PC-3 (cell line): ENCODE data around the gene PRDM1. TPM values are rescaled to one million over a fixed set of nuclear protein-coding genes. Genes with fewer than 3 reads are reported as not detected.

Source experiments
- ATAC-seq: fragments of 200-7000 bp; cut with Tn5 transposase; 2 replicates; pipeline ENCODE4 v1.9.1; 2020; ENCODE audit warnings: mild to moderate bottlenecking, moderate library complexity
- BruUV-seq: library from RNA; stranded (reverse); fragments of 400-500 nt; replicated peaks from 2 replicates; lab custom pipeline; 2021; lab: Mats Ljungman, UMichigan
- CTCF ChIA-PET: fragments of 300-600 bp; sonication (Branson Sonifier 250); formaldehyde crosslinking; loops from one replicate; lab custom pipeline; 2022; ENCODE audit warnings: antibody characterized with exemption; lab: Charles Lee
- POLR2A ChIA-PET: fragments of 300-600 bp; sonication (Branson Sonifier 250); formaldehyde crosslinking; loops from one replicate; lab custom pipeline; 2022; ENCODE audit warnings: antibody characterized with exemption; ENCODE audit not compliant: unreplicated experiment; lab: Charles Lee
- DNase-seq: peaks from one replicate; pipeline ENCODE4 v3.0.0-alpha.2; 2015
- H2AFZ ChIP-seq: fragments of 300-600 bp; sonication (generic); 2 replicates; pipeline ENCODE4 v1.6.0; 2016; ENCODE audit warnings: antibody characterized with exemption, low read length
- H3F3A ChIP-seq: fragments of 300-600 bp; sonication (generic); one replicate; pipeline ENCODE4 v1.6.0; 2017; ENCODE audit warnings: antibody characterized with exemption, low read length, control low read depth, mild to moderate bottlenecking; ENCODE audit not compliant: unreplicated experiment
- H3K27ac ChIP-seq: fragments of 300-600 bp; sonication (generic); 2 replicates; pipeline ENCODE4 v1.5.1; 2016; ENCODE audit warnings: mild to moderate bottlenecking, low read length
- H3K27me3 ChIP-seq: fragments of 300-600 bp; sonication (generic); 2 replicates; pipeline ENCODE4 v1.6.1; 2016; ENCODE audit warnings: low read length, mixed read lengths
- H3K36me3 ChIP-seq: fragments of 300-600 bp; sonication (generic); 2 replicates; pipeline ENCODE4 v1.6.1; 2016; ENCODE audit warnings: low read depth, mixed run types, low read length, mixed read lengths
- H3K4me1 ChIP-seq: fragments of 300-600 bp; sonication (generic); 2 replicates; pipeline ENCODE4 v1.5.1; 2016; ENCODE audit warnings: low read length; ENCODE audit not compliant: insufficient read depth
- H3K4me2 ChIP-seq: fragments of 300-600 bp; sonication (generic); 2 replicates; pipeline ENCODE4 v1.6.0; 2016; ENCODE audit warnings: low read length
- H3K4me3 ChIP-seq: fragments of 300-600 bp; sonication (generic); 2 replicates; pipeline ENCODE4 v1.5.1; 2016; ENCODE audit warnings: mild to moderate bottlenecking, low read length, mixed read lengths
- H3K79me2 ChIP-seq: fragments of 300-600 bp; sonication (generic); 2 replicates; pipeline ENCODE4 v1.6.1; 2017; ENCODE audit warnings: low read length, mixed read lengths
- H3K9ac ChIP-seq: fragments of 300-600 bp; sonication (generic); 2 replicates; pipeline ENCODE4 v1.6.0; 2016; ENCODE audit warnings: mild to moderate bottlenecking, low read length
- H3K9me2 ChIP-seq: fragments of 300-600 bp; sonication (generic); replicated peaks from 2 replicates; pipeline ENCODE4 v1.6.1; 2016; ENCODE audit warnings: mixed run types, low read length, mixed read lengths
- H3K9me3 ChIP-seq: fragments of 300-600 bp; sonication (generic); 2 replicates; pipeline ENCODE4 v1.6.1; 2016; ENCODE audit warnings: low read length, mixed read lengths
- H4K20me1 ChIP-seq: fragments of 300-600 bp; sonication (generic); 2 replicates; pipeline ENCODE4 v1.6.1; 2016; ENCODE audit warnings: low read length, mixed read lengths
- CTCF ChIP-seq: fragments of 300-600 bp; sonication (generic); conservative IDR thresholded peaks from 2 replicates; pipeline ENCODE4 v1.5.1; 2017; ENCODE audit warnings: antibody characterized with exemption, low read depth, mild to moderate bottlenecking, low read length
- EZH2 ChIP-seq: fragments of 300-600 bp; sonication (generic); IDR thresholded peaks from one replicate; pipeline ENCODE4 v1.6.1; 2017; ENCODE audit warnings: antibody characterized with exemption, mild to moderate bottlenecking, low read length; ENCODE audit not compliant: unreplicated experiment
- EZH2phosphoT487 ChIP-seq: fragments of 300-600 bp; sonication (generic); IDR thresholded peaks from 2 replicates; pipeline ENCODE4 v1.6.1; 2018; ENCODE audit warnings: mild to moderate bottlenecking, antibody characterized with exemption, low read length, borderline replicate concordance
- intact Hi-C: fragments of 100-400 bp; cut with micrococcal nuclease; formaldehyde crosslinking; loops from 2 replicates; pipeline ENCODE4 v1.9.0; 2023
- total RNA-seq: library from RNA; depleted of rRNA; stranded (reverse); fragments of >200 nt; gene quantifications from 2 replicates; pipeline ENCODE4 v1.2.3, GENCODE V29; 2014

PRDM1 gene
- total RNA-seq, 1 experiment from 2014 or later, result 2.0 TPM

GRCh38 chr6:106134087-106134770 is 48.1 kb downstream of the PRDM1 start:
- ATAC-seq (peak; percentile 45), DNase-seq (peak; percentile 45)
- Histone ChIP-seq H4K20me1 (no peaks in the 10 kb centered on the region), H3K9me3 (no peaks in the 10 kb centered on the region), H3K4me2 (peak overlapping the region; percentile 77), H3K27me3 (no peaks in the 10 kb centered on the region), H3F3A (no peaks in the 10 kb centered on the region), H3K36me3 (no peaks in the 10 kb centered on the region), H3K79me2 (no peaks in the 10 kb centered on the region), H3K9me2 (no peaks in the 10 kb centered on the region), H2AFZ (peak overlapping the region; percentile 87), H3K27ac (peak overlapping the region; percentile 98), H3K9ac (peak overlapping the region; percentile 74), H3K4me1 (peaks cover 38% of the 10 kb centered on the region), H3K4me3 (peak overlapping the region; percentile 54)
- no TSS peak for BruUV-seq
- TF ChIP-seq EZH2 (no peak), EZH2phosphoT487 (no peak), CTCF (no peak)
- ChIA-PET POLR2A (no interaction called here), CTCF (no interaction called here)
- intact Hi-C loops, result no loop called here

- TF ChIP-seq CTCF (no peak), EZH2phosphoT487 (no peak), EZH2 (no peak)
- Histone ChIP-seq H3K9ac (peak overlapping the region; percentile 74), H3K27me3 (no peaks in the 10 kb centered on the region), H3K4me1 (peaks cover 30% of the 10 kb centered on the region), H3K36me3 (no peaks in the 10 kb centered on the region), H3K4me3 (peak overlapping the region; percentile 54), H4K20me1 (no peaks in the 10 kb centered on the region), H3K4me2 (peak overlapping the region; percentile 77), H3K79me2 (no peaks in the 10 kb centered on the region), H3K9me3 (no peaks in the 10 kb centered on the region), H3K27ac (peak overlapping the region; percentile 98), H3K9me2 (no peaks in the 10 kb centered on the region), H3F3A (no peaks in the 10 kb centered on the region), H2AFZ (peak overlapping the region; percentile 87)
- intact Hi-C loops, result no loop called here
- peak; percentile 81 for DNase-seq
- ChIA-PET CTCF (no interaction called here), POLR2A (interaction anchor here (0.7 kb wide), 1 partner anchor 350 kb away, joined by 3 read pairs; no protein-coding TSS in a partner anchor)
- peak; percentile 87 for ATAC-seq
- BruUV-seq, result no TSS peak
Measured at GRCh38 chr6:106134906-106135634, 48.9 kb downstream of the PRDM1 start.
